A673 (cell line): ENCODE results near the gene SDS. TPM values are rescaled to one million over a fixed set of nuclear protein-coding genes. Genes with fewer than 3 reads are reported as not detected.
A peak's percentile ranks its signal among the peaks of the same experiment; 100 is the strongest.

Source experiments
- BruUV-seq: library from RNA; stranded (reverse); fragments of 400-500 nt; replicated peaks from 2 replicates; lab custom pipeline; 2021; lab: Mats Ljungman, UMichigan
- CTCF ChIA-PET: fragments of 300-600 bp; sonication (Branson Sonifier 250); formaldehyde crosslinking; loops from one replicate; lab custom pipeline; 2022; ENCODE audit warnings: antibody characterized with exemption; lab: Charles Lee
- POLR2A ChIA-PET: fragments of 300-600 bp; sonication (Branson Sonifier 250); formaldehyde crosslinking; loops from one replicate; lab custom pipeline; 2022; ENCODE audit warnings: antibody characterized with exemption; ENCODE audit not compliant: low non-redundant PET; lab: Charles Lee
- DNase-seq: peaks from one replicate; pipeline ENCODE4 v3.0.0-alpha.2; 2015; ENCODE audit warnings: low spot score
- H3K27ac ChIP-seq: fragments of 200-600 bp; sonication (generic); 2 replicates; pipeline ENCODE4 v1.5.1; 2016; ENCODE audit warnings: mixed run types, low read depth, mild to moderate bottlenecking, mixed read lengths, antibody characterized with exemption, low read length; ENCODE audit not compliant: poor library complexity, severe bottlenecking
- H3K27me3 ChIP-seq: fragments of 200-600 bp; sonication (generic); replicated peaks from 2 replicates; pipeline ENCODE4 v1.6.1; 2017; ENCODE audit warnings: mixed run types, low read depth, mild to moderate bottlenecking, mixed read lengths, antibody characterized with exemption, low read length; ENCODE audit not compliant: insufficient read depth, poor library complexity
- H3K36me3 ChIP-seq: fragments of 200-600 bp; sonication (generic); 2 replicates; pipeline ENCODE4 v1.6.1; 2016; ENCODE audit warnings: mixed run types, mild to moderate bottlenecking, mixed read lengths, antibody characterized with exemption, low read length; ENCODE audit not compliant: insufficient read depth, poor library complexity, severe bottlenecking
- H3K4me1 ChIP-seq: fragments of 200-600 bp; sonication (generic); 2 replicates; pipeline ENCODE4 v1.6.1; 2017; ENCODE audit warnings: mixed run types, mild to moderate bottlenecking, mixed read lengths, antibody characterized with exemption, low read length; ENCODE audit not compliant: insufficient read depth, poor library complexity, severe bottlenecking
- H3K4me3 ChIP-seq: fragments of 200-600 bp; sonication (generic); 2 replicates; pipeline ENCODE4 v1.5.1; 2016; ENCODE audit warnings: low read depth, mixed run types, mild to moderate bottlenecking, mixed read lengths, low read length; ENCODE audit not compliant: poor library complexity, severe bottlenecking
- H3K9me3 ChIP-seq: fragments of 200-600 bp; sonication (generic); 2 replicates; pipeline ENCODE4 v1.6.1; 2016; ENCODE audit warnings: mixed run types, low read depth, mild to moderate bottlenecking, mixed read lengths, antibody characterized with exemption, low read length; ENCODE audit not compliant: poor library complexity, severe bottlenecking
- EZH2 ChIP-seq: fragments of 200-600 bp; sonication (generic); IDR thresholded peaks from 2 replicates; pipeline ENCODE4 v1.6.1; 2017; ENCODE audit warnings: borderline replicate concordance, low read depth, mild to moderate bottlenecking, mixed read lengths, antibody characterized with exemption, low read length; ENCODE audit not compliant: poor library complexity, severe bottlenecking
- intact Hi-C: fragments of 100-400 bp; cut with micrococcal nuclease; formaldehyde crosslinking; loops from one replicate; pipeline ENCODE4 v1.10.0; 2022; ENCODE audit not compliant: unreplicated experiment
- total RNA-seq: library from RNA; stranded (reverse); gene quantifications from 2 replicates; pipeline ENCODE4 v1.2.3, GENCODE V29; 2021
- TF ChIP-seq, protein P1 (sequence below): fragments of 300-800, 200-600 bp; sonication (generic); conservative IDR thresholded peaks from 2 replicates; pipeline ENCODE4 v1.5.1; 2017; ENCODE audit warnings: low read depth, mild to moderate bottlenecking, antibody characterized with exemption, low read length, moderate library complexity, mixed read lengths

The SDS gene
- total RNA-seq, 1 experiment from 2014 or later, result not detected

GRCh38 chr12:113440336-113440735, 36.6 kb upstream of the SDS start:
- no peaks in the 10 kb centered on the region for H3K4me1 ChIP-seq
- no peak overlapping the region for H3K27ac ChIP-seq
- H3K36me3 ChIP-seq, result no peaks in the 10 kb centered on the region
- no TSS peak for BruUV-seq
- H3K27me3 ChIP-seq, result peaks cover 4% of the 10 kb centered on the region
- CTCF ChIA-PET, result no interaction called here
- POLR2A ChIA-PET, result no interaction called here
- H3K9me3 ChIP-seq, result no peaks in the 10 kb centered on the region
- intact Hi-C loops, result no loop called here
- DNase-seq, result no peak
- no peak overlapping the region for H3K4me3 ChIP-seq
- TF ChIP-seq, protein P1, sequence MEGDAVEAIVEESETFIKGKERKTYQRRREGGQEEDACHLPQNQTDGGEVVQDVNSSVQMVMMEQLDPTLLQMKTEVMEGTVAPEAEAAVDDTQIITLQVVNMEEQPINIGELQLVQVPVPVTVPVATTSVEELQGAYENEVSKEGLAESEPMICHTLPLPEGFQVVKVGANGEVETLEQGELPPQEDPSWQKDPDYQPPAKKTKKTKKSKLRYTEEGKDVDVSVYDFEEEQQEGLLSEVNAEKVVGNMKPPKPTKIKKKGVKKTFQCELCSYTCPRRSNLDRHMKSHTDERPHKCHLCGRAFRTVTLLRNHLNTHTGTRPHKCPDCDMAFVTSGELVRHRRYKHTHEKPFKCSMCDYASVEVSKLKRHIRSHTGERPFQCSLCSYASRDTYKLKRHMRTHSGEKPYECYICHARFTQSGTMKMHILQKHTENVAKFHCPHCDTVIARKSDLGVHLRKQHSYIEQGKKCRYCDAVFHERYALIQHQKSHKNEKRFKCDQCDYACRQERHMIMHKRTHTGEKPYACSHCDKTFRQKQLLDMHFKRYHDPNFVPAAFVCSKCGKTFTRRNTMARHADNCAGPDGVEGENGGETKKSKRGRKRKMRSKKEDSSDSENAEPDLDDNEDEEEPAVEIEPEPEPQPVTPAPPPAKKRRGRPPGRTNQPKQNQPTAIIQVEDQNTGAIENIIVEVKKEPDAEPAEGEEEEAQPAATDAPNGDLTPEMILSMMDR, result no peak
- no peak for TF ChIP-seq EZH2

GRCh38 chr12:113439606-113440030, 35.9 kb upstream of the SDS start:
- Histone ChIP-seq H3K4me1 (no peaks in the 10 kb centered on the region), H3K27me3 (peaks cover 4% of the 10 kb centered on the region), H3K9me3 (no peaks in the 10 kb centered on the region), H3K36me3 (no peaks in the 10 kb centered on the region), H3K4me3 (no peak overlapping the region), H3K27ac (no peak overlapping the region)
- TF ChIP-seq, protein P1, result peak; percentile 78
- no peak for TF ChIP-seq EZH2
- BruUV-seq, result no TSS peak
- CTCF ChIA-PET, result no interaction called here
- DNase-seq, result peak; percentile 65
- POLR2A ChIA-PET, result no interaction called here
- intact Hi-C loops, result loop anchor here (2.0 kb wide), 1 partner anchor 473 kb away; no protein-coding TSS in a partner anchor

DNA sequence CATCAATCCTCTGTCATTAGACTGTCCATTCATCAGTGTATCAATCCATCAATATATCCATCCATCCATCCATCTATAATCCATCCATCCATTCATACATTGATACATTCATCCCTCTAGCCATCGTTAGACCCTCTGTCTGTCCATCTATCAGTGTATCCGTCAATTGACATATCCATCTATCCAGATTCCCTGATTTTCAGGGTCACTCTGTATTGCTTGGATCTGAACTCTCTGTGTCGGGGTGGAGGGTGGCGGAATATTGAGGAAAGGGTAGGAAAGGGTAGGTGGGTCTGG, 35.6 kb upstream of the SDS start:
- no TSS peak for BruUV-seq
- ChIA-PET CTCF (no interaction called here), POLR2A (no interaction called here)
- TF ChIP-seq, protein P1, result no peak
- TF ChIP-seq EZH2, result no peak
- no peak overlapping the region for H3K4me3 ChIP-seq
- H3K9me3 ChIP-seq, result no peaks in the 10 kb centered on the region
- no peaks in the 10 kb centered on the region for H3K36me3 ChIP-seq
- no peak overlapping the region for H3K27ac ChIP-seq
- H3K27me3 ChIP-seq, result peaks cover 4% of the 10 kb centered on the region
- H3K4me1 ChIP-seq, result no peaks in the 10 kb centered on the region
- intact Hi-C loops, result loop anchor here (2.0 kb wide), 1 partner anchor 474 kb away; no protein-coding TSS in a partner anchor
- no peak for DNase-seq
